Measurements from ENCODE around the gene CDKAL1. TPM values are rescaled to one million over a fixed set of nuclear protein-coding genes. Genes with fewer than 3 reads are reported as not detected.

CDKAL1 gene
- total RNA-seq, 1 donor from 2014 or later: 12.2 TPM

DNA sequence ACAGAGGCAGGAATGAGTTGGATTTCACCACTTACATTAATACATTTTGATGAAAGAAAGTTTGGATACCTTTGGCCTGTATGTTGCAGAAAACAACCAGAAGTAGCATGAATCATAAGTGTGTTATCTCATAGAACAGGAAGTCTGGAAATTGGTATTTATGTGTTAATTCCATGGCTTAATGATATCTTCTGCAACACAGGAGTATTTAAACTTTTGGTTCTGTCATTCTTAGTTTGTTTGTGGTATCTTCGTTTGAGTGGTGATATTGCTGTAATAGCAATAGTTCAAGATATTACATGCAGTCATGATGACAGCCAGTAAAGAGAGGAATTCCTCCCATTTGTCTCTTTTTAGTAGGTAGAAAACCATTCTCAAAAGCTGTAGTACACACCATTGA is 177.3 kb downstream of the CDKAL1 start:
- TF ChIP-seq CTCF (conservative IDR thresholded peaks at IDR 0.05; ENCODE audit: low read depth, low read length): no peak
- no peak for DNase-seq (ENCODE audit: low read depth)
- no peak overlapping the region for H3K4me3 ChIP-seq (ENCODE audit: low read depth, low read length)

DNA sequence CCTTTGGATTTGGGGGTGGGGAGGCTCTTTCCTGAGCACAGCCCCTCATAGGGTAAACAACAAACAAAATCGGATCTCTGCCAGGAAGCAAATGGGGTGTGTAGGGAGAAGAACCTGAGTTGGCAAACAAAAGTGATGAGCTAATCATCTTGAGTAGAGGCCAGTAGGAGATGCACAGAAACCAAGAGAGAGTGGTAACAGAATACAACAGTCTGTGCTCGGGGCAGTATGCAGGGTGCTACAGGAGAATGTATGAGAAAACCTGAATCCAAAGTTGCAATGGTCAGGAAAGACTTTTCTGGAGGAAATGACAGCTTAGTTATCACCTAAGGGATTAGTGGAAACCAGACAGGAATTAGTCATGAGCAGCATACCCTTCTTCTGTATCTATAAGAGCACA is 177.8 kb downstream of the CDKAL1 start:
- no peak overlapping the region for H3K4me3 ChIP-seq (ENCODE audit: low read depth, low read length)
- DNase-seq (ENCODE audit: low read depth): no peak
- no peak for TF ChIP-seq CTCF (conservative IDR thresholded peaks at IDR 0.05; ENCODE audit: low read depth, low read length)

GRCh38 chr6:20715135-20715806 is 181.0 kb downstream of the CDKAL1 start:
- no peak overlapping the region for H3K4me3 ChIP-seq (ENCODE audit: low read depth, low read length)
- no peak for DNase-seq (ENCODE audit: low read depth)
- no peak for TF ChIP-seq CTCF (conservative IDR thresholded peaks at IDR 0.05; ENCODE audit: low read depth, low read length)

- no peak for DNase-seq (ENCODE audit: low read depth)
- TF ChIP-seq CTCF (conservative IDR thresholded peaks at IDR 0.05; ENCODE audit: low read depth, low read length): no peak
- H3K4me3 ChIP-seq (ENCODE audit: low read depth, low read length): no peak overlapping the region
These were observed 182.6 kb downstream of the CDKAL1 start for GRCh38 chr6:20716865-20717264.

GRCh38 chr6:20717743-20718142 is 183.5 kb downstream of the CDKAL1 start:
- no peak overlapping the region for H3K4me3 ChIP-seq (ENCODE audit: low read depth, low read length)
- peak; percentile 0 for TF ChIP-seq CTCF (conservative IDR thresholded peaks at IDR 0.05; ENCODE audit: low read depth, low read length)
- DNase-seq (ENCODE audit: low read depth): no peak

GRCh38 chr6:20718705-20719653 is 184.7 kb downstream of the CDKAL1 start:
- no peak for TF ChIP-seq CTCF (conservative IDR thresholded peaks at IDR 0.05; ENCODE audit: low read depth, low read length)
- H3K4me3 ChIP-seq (ENCODE audit: low read depth, low read length): no peak overlapping the region
- no peak for DNase-seq (ENCODE audit: low read depth)

All from epithelial cell of proximal tubule (primary cell).